ENCODE data around the gene SDSL. TPM values are rescaled to one million over a fixed set of nuclear protein-coding genes. Genes with fewer than 3 reads are reported as not detected.

Gene SDSL
- total and polyA plus RNA-seq, 2 of the 4 experiments (the other 2 are of a cell fraction): 6.3 to 10.9 TPM

DNA sequence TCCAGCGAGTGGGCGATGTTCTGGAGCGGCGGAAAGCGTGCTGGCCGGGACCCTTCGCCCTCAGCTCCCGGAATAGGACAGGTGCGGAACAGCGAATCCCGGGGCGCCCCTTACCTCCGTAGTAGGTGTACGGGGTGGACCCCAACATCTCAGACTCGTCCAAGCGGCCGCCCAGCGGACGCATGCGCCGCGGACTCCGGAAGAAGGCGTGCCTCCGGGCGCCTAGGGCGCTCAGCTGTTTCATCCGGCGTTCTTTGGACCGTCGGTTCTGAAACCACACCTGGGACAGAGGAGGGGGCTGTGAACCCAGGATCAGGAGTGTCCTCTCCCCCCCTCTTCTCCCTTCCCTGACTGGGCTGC is 44.9 kb downstream of the SDSL start:
- peak overlapping the region; percentile 20; the same call in 1 of the 2 replicates for H3K4me3 ChIP-seq (ENCODE audit: insufficient read depth, low read depth, low read length)
- H4K5ac ChIP-seq (ENCODE audit: low read depth, low read length): no peak overlapping the region
- no peak overlapping the region for H3K27ac ChIP-seq (ENCODE audit: insufficient read depth, low read length)
- H2BK5ac ChIP-seq (ENCODE audit: low read depth, low read length, poor library complexity, severe bottlenecking): no peak overlapping the region
- no peaks in the 10 kb centered on the region for H3K36me3 ChIP-seq (ENCODE audit: control insufficient read depth, insufficient read depth, low read length)
- CTCF ChIA-PET: no interaction called here
- no peak overlapping the region for H4K8ac ChIP-seq (ENCODE audit: low read depth in 2 of 2, low read length in 2 of 2)
- peak overlapping the region; percentile 74 for H3K4me2 ChIP-seq (ENCODE audit: low read depth, low read length)
- H4K20me1 ChIP-seq (ENCODE audit: insufficient read depth, low read length): no peaks in the 10 kb centered on the region
- DNase-seq: no peak
- H3K23ac ChIP-seq (ENCODE audit: low read depth, low read length): no peak overlapping the region
- H3K27me3 ChIP-seq (ENCODE audit: control insufficient read depth, insufficient read depth, low read length): peaks cover 95% of the 10 kb centered on the region
- H3K9ac ChIP-seq (ENCODE audit: low read depth, low read length): no peak overlapping the region
- no peak overlapping the region for H4K91ac ChIP-seq (ENCODE audit: insufficient read depth, low read depth, low read length)
- BruUV-seq (replicated peaks): no TSS peak
- no peak overlapping the region for H3K4ac ChIP-seq (ENCODE audit: low read depth, low read length)
- H2BK15ac ChIP-seq (ENCODE audit: low read depth, low read length): no peak overlapping the region
- intact Hi-C loops (cut with micrococcal nuclease) (no loop called here), in situ Hi-C loops (cut with MboI; ENCODE audit: low sequenced_read_pairs) (no loop called here), dilution Hi-C loops (cut with HindIII; ENCODE audit: low sequenced_read_pairs, unreplicated experiment) (no loop called here)
- no peak overlapping the region for H2AK5ac ChIP-seq (ENCODE audit: low read depth, low read length)
- no peak overlapping the region for H3K56ac ChIP-seq (ENCODE audit: extremely low read depth, insufficient read depth, low read length)
- H3K9me3 ChIP-seq (ENCODE audit: control insufficient read depth, insufficient read depth, low read length): no peaks in the 10 kb centered on the region
- H2BK120ac ChIP-seq (ENCODE audit: low read depth, low read length): no peak overlapping the region
- no peaks in the 10 kb centered on the region for H3K79me1 ChIP-seq (ENCODE audit: low read depth in 1 of 2, low read length in 2 of 2)
- H3K18ac ChIP-seq (ENCODE audit: low read depth, low read length): no peak overlapping the region
- peak overlapping the region; percentile 78 for H2AFZ ChIP-seq (replicated peaks; ENCODE audit: low read length, poor library complexity)
- 0% methylated on average over 3 of the region's 31 CpGs; no CpG with 5 or more reads in 1 of the 2 experiments for WGBS, 2 experiments (ENCODE audit: extremely low coverage in 2 of 2, insufficient read length in 1 of 2)
- no peak overlapping the region for H2BK20ac ChIP-seq (ENCODE audit: low read depth, low read length)
- no peaks in the 10 kb centered on the region for H3K9me1 ChIP-seq (ENCODE audit: insufficient read depth, low read length)
- ATAC-seq (ENCODE audit: low read depth): no peak
- no peak overlapping the region for H2AK9ac ChIP-seq (replicated peaks; ENCODE audit: low read depth, low read length, poor library complexity)
- POLR2A ChIA-PET (ENCODE audit: unreplicated experiment): no interaction called here
- H3K4me1 ChIP-seq (ENCODE audit: control insufficient read depth, insufficient read depth, low read length): no peaks in the 10 kb centered on the region; the same call in 1 of the 2 replicates
- no peak overlapping the region for H3K14ac ChIP-seq (replicated peaks; ENCODE audit: low read depth, low read length)
- TF ChIP-seq, protein P1, sequence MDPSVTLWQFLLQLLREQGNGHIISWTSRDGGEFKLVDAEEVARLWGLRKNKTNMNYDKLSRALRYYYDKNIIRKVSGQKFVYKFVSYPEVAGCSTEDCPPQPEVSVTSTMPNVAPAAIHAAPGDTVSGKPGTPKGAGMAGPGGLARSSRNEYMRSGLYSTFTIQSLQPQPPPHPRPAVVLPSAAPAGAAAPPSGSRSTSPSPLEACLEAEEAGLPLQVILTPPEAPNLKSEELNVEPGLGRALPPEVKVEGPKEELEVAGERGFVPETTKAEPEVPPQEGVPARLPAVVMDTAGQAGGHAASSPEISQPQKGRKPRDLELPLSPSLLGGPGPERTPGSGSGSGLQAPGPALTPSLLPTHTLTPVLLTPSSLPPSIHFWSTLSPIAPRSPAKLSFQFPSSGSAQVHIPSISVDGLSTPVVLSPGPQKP (IDR thresholded peaks at IDR 0.05; ENCODE audit: borderline replicate concordance, low read depth, low read length): no peak
- TF ChIP-seq POLR2A (IDR thresholded peaks at IDR 0.05; ENCODE audit: low read depth, low read length) (no peak), RAD21 (IDR thresholded peaks at IDR 0.05; ENCODE audit: low read length) (no peak), NFE2L2 (IDR thresholded peaks at IDR 0.05; ENCODE audit: low read depth, low read length) (no peak), FOS (IDR thresholded peaks at IDR 0.05; ENCODE audit: low read depth, low read length) (no peak)
